HG02870 (cell line): ENCODE results near the gene ARID5B.

ENCODE experiments used
- ATAC-seq: cut with Tn5 transposase; IDR thresholded peaks from one replicate; pipeline ENCODE4 v1.9.1; 2021; ENCODE audit warnings: mild to moderate bottlenecking, moderate library complexity; ENCODE audit not compliant: unreplicated experiment

The ARID5B gene

GRCh38 chr10:62084451-62084850 is 183.0 kb downstream of the ARID5B start:
- no peak for ATAC-seq

DNA sequence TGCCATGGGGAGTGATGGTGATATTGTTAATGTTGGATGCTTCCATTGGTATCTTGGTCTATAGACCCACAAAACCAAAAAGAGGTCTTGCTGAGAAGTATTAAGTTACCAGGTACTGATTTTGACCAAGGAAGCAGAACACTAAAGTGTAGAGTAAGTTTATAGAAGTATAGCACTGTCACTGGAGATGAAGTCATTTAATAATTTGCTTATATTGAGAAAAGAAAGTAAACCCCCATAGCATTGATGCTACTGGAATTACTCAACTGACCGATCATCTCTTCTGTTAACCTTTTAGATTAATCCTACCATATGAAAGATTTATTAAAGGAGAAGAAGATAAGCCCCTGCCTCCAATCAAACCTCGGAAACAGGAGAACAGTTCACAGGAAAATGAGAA is 183.9 kb downstream of the ARID5B start:
- ATAC-seq = no peak

GRCh38 chr10:62085821-62086220 is 184.3 kb downstream of the ARID5B start:
- no peak for ATAC-seq

- ATAC-seq = no peak
Observed at GRCh38 chr10:62087329-62087728, 185.8 kb downstream of the ARID5B start.

DNA sequence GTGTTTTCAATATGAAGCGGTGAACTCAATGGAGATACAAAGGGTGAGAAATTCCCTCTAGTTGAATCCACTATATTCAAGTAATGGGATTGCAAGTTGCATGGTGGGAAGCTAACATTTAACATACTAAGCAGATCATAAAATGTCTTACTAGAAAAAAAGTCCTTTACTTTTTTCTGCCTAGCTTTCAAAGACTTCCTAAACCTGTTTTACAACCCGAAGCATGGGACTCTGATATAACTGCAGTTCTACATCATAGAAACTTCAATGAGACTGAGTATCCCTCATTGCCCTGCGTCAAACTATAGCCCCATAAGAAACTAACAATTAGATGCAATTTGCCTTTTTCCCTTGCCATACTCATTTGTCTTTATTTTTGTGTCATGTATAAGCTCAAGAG is 187.3 kb downstream of the ARID5B start:
- no peak for ATAC-seq

DNA sequence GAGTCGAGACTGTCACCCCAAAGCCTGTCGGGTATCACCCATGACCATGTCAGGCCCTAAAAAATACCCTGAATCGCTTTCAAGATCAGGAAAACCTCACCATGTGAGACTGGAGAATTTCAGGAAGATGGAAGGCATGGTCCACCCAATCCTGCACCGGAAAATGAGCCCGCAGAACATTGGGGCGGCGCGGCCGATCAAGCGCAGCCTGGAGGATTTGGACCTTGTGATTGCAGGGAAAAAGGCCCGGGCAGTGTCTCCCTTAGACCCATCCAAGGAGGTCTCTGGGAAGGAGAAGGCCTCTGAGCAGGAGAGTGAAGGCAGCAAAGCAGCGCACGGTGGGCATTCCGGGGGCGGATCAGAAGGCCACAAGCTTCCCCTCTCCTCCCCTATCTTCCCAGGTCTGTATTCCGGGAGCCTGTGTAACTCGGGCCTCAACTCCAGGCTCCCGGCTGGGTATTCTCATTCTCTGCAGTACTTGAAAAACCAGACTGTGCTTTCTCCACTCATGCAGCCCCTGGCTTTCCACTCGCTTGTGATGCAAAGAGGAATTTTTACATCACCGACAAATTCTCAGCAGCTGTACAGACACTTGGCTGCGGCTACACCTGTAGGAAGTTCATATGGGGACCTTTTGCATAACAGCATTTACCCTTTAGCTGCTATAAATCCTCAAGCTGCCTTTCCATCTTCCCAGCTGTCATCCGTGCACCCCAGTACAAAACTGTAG is 191.0 kb downstream of the ARID5B start:
- ATAC-seq = no peak

DNA sequence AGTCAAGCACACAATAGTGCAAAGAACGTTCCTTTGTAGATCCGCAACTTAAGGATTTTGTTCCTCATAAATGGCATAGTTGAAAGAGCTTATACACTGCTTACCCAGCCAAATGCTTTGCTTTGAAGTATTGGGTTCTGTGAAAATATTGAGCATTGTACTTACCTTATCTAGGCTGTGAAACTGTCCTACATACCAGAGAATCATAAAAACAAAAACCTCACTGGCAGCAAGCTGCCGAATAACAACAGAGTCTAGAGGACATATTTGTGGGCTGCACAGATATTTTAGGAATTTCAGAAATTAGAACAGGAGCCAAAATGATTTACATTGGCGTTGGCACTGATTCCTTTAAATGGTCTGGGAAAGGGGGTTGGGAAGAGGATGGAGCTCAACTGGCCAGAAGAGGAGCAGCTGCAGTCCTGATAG is 192.4 kb downstream of the ARID5B start:
- ATAC-seq = no peak

GRCh38 chr10:62095181-62096122 is 194.0 kb downstream of the ARID5B start:
- no peak for ATAC-seq

GRCh38 chr10:62096256-62096933 is 194.9 kb downstream of the ARID5B start:
- ATAC-seq = no peak

DNA sequence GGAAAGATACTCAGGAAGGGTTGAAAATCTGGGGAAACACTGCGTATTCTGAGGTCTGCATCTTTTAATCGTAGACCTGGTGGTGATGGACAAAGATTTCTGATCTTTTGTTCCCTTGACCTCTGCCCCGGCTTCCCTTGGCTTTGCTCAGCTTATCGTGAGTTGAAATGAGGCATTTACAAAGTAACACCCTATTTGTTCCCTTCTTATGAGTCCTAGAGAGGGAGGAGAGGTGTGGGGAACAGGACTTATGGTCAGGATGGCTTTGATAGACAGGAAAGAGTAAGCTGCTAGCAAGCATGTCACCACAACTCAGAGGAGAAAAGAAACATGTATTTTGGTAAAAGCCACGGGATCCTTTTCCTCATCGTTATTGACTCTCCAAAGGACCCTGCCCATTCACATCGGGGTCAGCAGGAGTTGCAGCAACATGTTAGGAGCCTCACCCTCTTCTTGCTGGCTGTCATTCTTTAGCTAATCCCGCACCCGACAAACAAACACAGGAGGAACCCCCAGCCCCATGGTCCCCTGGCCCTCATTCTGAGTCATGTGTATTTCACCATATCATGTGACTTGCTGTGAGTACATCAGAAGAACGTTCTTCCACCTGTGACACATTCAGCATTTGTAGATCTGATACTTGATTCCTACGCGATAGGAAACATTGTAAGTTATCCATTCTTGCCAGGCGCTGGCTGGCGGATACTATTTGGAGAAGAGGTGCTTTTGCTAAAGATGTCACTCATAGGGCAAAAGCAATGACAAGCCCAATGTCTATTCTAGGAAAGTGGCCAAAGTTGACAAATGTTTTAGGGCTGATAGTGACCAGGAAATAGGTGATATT is 197.0 kb downstream of the ARID5B start:
- ATAC-seq = no peak

DNA sequence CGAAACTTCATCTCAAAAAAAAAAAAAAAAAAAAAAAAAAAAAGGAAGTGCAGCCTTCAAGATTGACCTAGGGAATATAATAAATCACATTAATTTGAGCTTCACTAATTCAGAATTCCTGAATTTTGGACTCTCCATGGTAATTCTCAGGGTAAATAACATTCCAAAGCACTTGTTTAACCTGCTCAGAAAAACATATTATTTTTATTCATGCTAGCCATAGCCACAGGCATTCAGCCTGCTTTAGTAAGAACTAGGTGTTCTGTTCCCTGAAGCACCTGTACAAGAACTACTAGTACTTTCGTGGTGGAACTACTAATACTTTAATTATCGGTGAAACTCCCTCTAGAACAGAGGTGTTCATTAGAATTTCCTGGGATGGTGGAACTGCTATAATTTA is 197.8 kb downstream of the ARID5B start:
- no peak for ATAC-seq

DNA sequence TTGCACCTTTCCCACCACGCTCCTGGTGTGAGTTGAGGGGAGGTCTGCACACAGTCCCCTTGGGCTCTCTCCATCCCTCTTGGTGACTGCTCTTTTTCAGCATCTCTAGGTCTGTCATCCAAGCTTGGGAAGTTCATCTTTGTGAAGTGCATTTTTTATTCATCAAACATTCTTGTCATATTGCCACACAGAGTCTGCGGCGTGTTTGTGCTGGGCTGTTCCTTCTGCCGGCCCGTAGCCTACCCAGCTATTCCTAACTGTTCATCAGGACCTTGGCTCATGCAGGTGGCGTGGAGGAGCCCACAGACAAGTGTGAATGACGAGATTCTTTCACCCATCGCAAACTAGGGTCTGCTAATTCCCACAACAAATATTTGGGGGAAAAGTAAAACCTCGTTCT is 202.4 kb downstream of the ARID5B start:
- ATAC-seq = no peak

- no peak for ATAC-seq
Observed at GRCh38 chr10:62106929-62107519, 205.5 kb downstream of the ARID5B start.

DNA sequence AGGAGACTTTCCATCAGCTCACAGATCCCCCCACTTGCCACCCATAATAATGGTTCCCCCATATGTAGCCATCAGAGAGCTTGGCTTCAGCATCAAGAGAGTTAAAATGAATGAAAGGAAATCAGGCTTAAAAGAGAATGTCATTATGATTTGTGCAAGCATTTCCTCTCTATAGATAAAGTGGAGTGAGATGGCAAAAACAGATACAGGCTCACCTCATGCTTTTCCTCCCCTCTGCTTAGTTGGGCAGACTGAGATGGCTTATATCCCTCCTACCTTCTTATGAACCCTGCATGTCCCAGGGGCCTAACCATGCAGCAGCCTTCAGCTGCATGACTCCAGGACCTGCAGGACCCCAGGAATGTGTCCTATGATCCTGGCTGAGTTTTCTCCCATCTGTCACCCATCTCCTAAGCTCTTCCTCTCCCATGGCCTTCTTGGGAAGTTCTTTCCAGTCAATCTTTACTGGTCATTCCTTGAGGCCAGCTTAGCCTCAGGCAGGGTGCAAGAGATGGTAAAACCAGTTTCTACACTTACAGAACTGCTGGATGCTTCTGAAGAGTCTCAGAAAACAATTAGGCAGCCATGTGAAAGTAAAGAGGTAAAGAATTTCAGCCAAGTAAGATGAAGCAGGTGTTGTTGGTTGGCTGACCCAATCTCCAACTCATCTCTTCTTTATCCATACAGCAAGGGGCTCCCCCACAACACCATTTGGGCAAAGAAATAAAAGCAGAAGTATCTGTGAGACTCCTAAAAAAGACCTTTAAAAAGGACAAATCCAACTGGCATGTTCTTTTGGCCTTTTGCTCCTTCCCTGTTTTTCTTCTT is 207.5 kb downstream of the ARID5B start:
- ATAC-seq = no peak

- peak; percentile 66 for ATAC-seq
Observed at GRCh38 chr10:62109587-62110293, 208.2 kb downstream of the ARID5B start.

GRCh38 chr10:62112300-62112699 is 210.8 kb downstream of the ARID5B start:
- no peak for ATAC-seq

DNA sequence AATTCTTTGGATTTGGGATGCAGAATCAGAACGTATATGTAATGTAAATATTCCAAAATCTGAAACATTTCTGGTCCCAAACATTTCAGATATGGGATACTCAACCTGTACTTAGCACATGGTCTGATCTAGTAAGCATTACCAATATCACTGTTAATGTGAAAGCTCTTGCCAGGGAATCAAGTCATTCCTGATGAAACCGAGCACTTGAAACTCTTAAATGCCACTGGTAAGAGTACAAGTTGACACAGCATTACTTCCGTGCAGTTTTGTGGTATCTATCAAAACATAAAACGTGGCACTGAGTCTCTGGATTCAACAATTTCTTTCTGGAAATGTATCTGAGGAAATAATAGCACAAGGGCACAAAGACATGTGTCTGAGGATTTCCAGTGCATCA is 211.5 kb downstream of the ARID5B start:
- ATAC-seq = no peak

- no peak for ATAC-seq
Observed at GRCh38 chr10:62113680-62114079, 212.2 kb downstream of the ARID5B start.

DNA sequence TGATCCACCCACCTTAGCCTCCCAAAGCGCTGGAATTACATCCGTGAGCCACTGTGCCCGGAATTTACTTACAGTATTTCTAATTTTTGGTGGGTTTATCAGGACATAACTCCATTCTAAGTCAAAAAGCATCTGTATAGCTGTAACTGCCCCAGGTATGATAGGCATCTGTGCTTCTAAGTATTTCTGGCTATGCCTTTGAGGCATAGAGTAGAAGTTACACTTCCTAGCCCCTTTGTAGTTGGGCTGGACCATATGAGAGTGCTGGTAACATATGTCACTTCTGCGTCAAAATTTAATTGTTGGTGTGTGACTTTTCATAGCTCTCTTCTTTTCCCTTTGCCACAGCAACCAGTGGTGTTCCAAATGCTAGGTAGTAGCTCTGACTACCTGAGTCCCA is 213.8 kb downstream of the ARID5B start:
- no peak for ATAC-seq
